GM19035 (cell line): Measurements from ENCODE around the gene C6orf141.
"Not testable (repeated sequence)": the region's sequence is repeated elsewhere in the genome, so short reads cannot be mapped to it uniquely, and the experiment has no call there.

ENCODE experiments used
- ATAC-seq: cut with Tn5 transposase; IDR thresholded peaks from one replicate; pipeline ENCODE4 v1.9.1; 2021; ENCODE audit not compliant: unreplicated experiment

The C6orf141 gene

DNA sequence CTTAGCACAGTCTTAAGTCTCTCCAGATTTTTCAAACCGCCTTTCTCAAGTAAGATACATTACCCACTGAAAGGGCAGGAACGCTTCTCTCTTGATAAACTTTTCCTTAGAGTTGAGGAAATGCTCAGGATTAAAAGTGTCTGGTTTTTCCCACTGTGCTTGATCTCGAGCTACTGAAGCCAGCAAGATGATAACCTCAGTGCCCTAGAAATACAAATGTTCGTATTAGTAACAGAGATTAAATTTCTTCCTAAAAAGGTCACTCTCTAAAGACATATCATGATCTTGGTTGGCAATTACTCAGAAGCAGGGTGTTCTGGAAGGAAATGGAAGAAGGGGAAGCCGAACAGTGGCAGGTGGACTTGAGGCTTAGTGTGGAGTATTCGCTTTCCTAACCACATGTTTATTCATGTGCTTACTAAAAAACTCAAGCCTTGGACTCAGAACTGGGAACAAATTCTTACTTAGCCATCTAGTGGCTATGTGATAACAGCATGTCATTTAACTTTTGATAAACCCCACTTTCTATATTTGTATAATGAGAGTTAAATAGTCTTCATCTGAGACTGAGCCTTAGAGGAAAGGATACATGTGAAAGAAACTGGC, 20.1 kb downstream of the C6orf141 start:
- ATAC-seq, result no peak

DNA sequence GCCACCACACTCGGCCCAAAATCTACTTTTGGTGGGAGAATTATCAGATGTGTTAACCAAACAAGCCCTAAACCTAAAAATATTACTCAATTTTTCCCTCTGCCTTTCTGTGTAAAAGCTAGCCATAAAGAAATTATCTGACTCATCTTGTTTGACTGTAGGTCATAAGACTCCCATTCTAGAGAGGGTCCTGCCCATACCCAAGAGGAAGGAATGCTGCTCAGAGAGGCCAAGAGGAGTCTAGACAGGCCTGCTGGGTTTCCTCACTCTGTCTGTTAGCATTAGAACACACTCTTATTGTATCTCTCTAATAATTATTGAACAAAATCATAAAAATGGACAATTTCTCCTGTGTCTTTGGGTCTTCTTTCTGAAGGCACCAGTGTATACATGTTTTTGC, 26.1 kb downstream of the C6orf141 start:
- ATAC-seq, result no peak

DNA sequence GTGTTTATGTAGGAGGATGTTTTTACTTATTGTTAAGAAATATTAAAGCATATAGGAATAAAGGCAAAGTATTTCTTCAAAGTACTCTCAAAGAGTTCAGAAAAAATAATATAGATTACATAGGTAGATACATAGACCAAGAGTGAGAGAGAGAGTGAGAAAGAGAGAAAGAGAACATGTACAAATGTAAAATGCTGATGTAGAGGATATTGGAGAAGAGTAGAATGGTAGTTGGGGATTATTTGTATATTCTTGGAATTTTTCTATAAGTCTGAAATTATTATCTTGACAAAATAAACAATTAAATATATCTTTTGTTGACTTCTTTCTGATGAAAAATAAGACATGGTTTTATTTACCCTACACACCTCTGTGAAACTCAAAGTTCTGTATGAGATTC, 29.2 kb downstream of the C6orf141 start:
- ATAC-seq, result no peak

DNA sequence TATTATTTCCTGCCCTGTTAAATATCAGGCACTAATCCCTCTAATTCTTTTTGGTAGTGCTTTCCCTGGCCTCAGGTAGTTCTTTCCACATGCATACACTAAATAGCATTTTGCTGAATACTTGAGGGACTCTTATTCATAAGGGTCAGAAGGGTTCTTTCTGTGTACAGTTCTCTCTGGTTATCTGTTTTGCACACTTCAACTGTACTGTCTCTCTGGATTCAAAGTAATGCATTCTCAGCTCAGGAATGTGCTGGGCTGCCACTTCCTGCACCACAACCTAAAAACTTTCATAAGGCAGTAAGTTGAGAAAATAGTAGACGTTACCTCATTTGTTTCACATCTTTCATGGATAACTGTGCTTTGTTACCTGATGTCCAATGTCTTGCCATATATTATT, 32.1 kb downstream of the C6orf141 start:
- no peak for ATAC-seq

DNA sequence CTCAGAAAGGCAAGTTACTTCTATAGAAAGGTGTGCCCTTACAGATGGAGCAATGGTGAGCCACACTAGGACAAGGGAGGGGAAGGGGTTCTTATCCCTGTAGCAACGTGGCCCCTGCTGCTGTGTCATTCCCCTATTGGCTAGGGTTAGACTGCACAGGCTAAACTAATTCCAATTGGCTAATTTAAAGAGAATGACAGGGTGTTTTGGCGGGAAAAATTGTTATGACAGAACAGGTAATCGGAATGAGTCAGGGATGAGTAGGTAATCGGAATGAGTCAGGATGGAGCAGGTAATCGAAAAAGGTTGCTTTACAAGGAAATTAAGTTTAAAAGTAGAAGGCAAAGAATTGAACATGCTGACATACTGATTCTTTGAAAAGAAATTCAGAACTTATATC, 36.8 kb downstream of the C6orf141 start:
- ATAC-seq, result not testable (repeated sequence)
